Muscle of arm (tissue), 12 donors: ENCODE results near the gene COQ10B. TPM values are rescaled to one million over a fixed set of nuclear protein-coding genes. Genes with fewer than 3 reads are reported as not detected.

ENCODE experiments used
- DNase-seq: peaks from one replicate; pipeline ENCODE4 v3.0.0-alpha.2; 2013
- polyA plus RNA-seq, 12 donors: library from polyadenylated mRNA; unstranded; fragments of 120-200 nt; gene quantifications; one replicate each; pipeline ENCODE4 v1.2.1, GENCODE V29; 2013; ENCODE audit not compliant: insufficient read length in 12 of 12

The COQ10B gene
- polyA plus RNA-seq, 12 donors, result 4.7 to 261 (median 13.5) TPM

- peak; percentile 100 for DNase-seq
These were observed 46.5 kb downstream of the COQ10B start, which contains the start of the genes HSPD1 and HSPE1 for GRCh38 chr2:197499594-197500502. TSS of gene HSPD1 (minus strand) at chr2:197499840. CDS start at chr2:197498848, 992 bp downstream. TSS of gene HSPE1 (plus strand) at chr2:197500379. CDS start at chr2:197500437, 58 bp downstream.

GRCh38 chr2:197500503-197501131 lies 47.3 kb downstream of the COQ10B start:
- DNase-seq, result no peak

GRCh38 chr2:197502201-197502600 lies 48.8 kb downstream of the COQ10B start:
- no peak for DNase-seq

- no peak for DNase-seq
These were observed 49.3 kb downstream of the COQ10B start for GRCh38 chr2:197502685-197503084.

- no peak for DNase-seq
These were observed 50.6 kb downstream of the COQ10B start for GRCh38 chr2:197504000-197504399.

- DNase-seq, result no peak
These were observed 51.2 kb downstream of the COQ10B start for GRCh38 chr2:197504512-197504911.

GRCh38 chr2:197506658-197507057 lies 53.3 kb downstream of the COQ10B start:
- no peak for DNase-seq

GRCh38 chr2:197513915-197514314 lies 60.6 kb downstream of the COQ10B start:
- no peak for DNase-seq

GRCh38 chr2:197514754-197515153 lies 61.4 kb downstream of the COQ10B start:
- peak; percentile 9 for DNase-seq

GRCh38 chr2:197515315-197515738 lies 62.0 kb downstream of the COQ10B start:
- no peak for DNase-seq

- peak; percentile 95 for DNase-seq
These were observed 62.5 kb downstream of the COQ10B start, which contains the start of gene MOB4 for GRCh38 chr2:197515739-197516392. TSS of gene MOB4 (plus strand) at chr2:197516066. CDS start at chr2:197516087, 21 bp downstream.

- peak; percentile 27 for DNase-seq
These were observed 63.0 kb downstream of the COQ10B start for GRCh38 chr2:197516393-197516761.

- DNase-seq, result no peak
These were observed 63.8 kb downstream of the COQ10B start for GRCh38 chr2:197517150-197517549.

Other genes with a start within 250 kb of the COQ10B start
- gene ANKRD44, start 142.8 kb upstream of the COQ10B start, polyA plus RNA-seq, result 10 to 100 TPM in 11 of 12 donors, not detected in 1; 11.2 to 34.8 (median 21.1) TPM
- gene SF3B1, start 18.5 kb upstream of the COQ10B start, polyA plus RNA-seq, result 100 to 1,000 TPM; 239 to 458 (median 345) TPM
- 100 to 1,000 TPM in 11 of 12 donors, not detected in 1; 208 to 330 (median 285) TPM for gene HSPD1, start 46.3 kb downstream of the COQ10B start, polyA plus RNA-seq
- 100 to 1,000 TPM in 10 of 12 donors, 10 to 100 TPM in 1, not detected in 1; 68.0 to 142 (median 130) TPM for gene HSPE1, start 46.8 kb downstream of the COQ10B start, polyA plus RNA-seq
- gene MOB4, start 62.5 kb downstream of the COQ10B start, polyA plus RNA-seq, result 10 to 100 TPM in 11 of 12 donors, not detected in 1; 24.8 to 53.6 (median 50.8) TPM
- 10 to 100 TPM in 11 of 12 donors, not detected in 1; 15.1 to 39.4 (median 18.7) TPM for gene RFTN2, start 222.0 kb downstream of the COQ10B start, polyA plus RNA-seq